GM19240 (cell line): ENCODE measurements around the gene AGBL1.

Experiments
- DNase-seq: peaks from one replicate; pipeline ENCODE4 v3.0.0; 2011; ENCODE audit warnings: low spot score; ENCODE audit not compliant: insufficient read length

The AGBL1 gene

GRCh38 chr15:86572368-86572841 lies 492.7 kb downstream of the AGBL1 start:
- no peak for DNase-seq

- DNase-seq = no peak
Observed at GRCh38 chr15:86573476-86573875, 493.8 kb downstream of the AGBL1 start.

- no peak for DNase-seq
Observed at GRCh38 chr15:86588413-86588812, 508.7 kb downstream of the AGBL1 start.

GRCh38 chr15:86590461-86590860 lies 510.8 kb downstream of the AGBL1 start:
- no peak for DNase-seq

GRCh38 chr15:86591158-86591557 lies 511.5 kb downstream of the AGBL1 start:
- no peak for DNase-seq

GRCh38 chr15:86591994-86592735 lies 512.5 kb downstream of the AGBL1 start:
- DNase-seq = no peak

- DNase-seq = no peak
Observed at GRCh38 chr15:86595741-86596140, 516.1 kb downstream of the AGBL1 start.

GRCh38 chr15:86603466-86603865 lies 523.8 kb downstream of the AGBL1 start:
- DNase-seq = no peak

GRCh38 chr15:86608461-86609205 lies 529.0 kb downstream of the AGBL1 start:
- DNase-seq = no peak

- no peak for DNase-seq
Observed at GRCh38 chr15:86609275-86609674, 529.6 kb downstream of the AGBL1 start.

- no peak for DNase-seq
Observed at GRCh38 chr15:86610038-86610437, 530.4 kb downstream of the AGBL1 start.

GRCh38 chr15:86611417-86612040 lies 531.9 kb downstream of the AGBL1 start:
- no peak for DNase-seq

- no peak for DNase-seq
Observed at GRCh38 chr15:86615411-86615810, 535.7 kb downstream of the AGBL1 start.

GRCh38 chr15:86615816-86616215 lies 536.1 kb downstream of the AGBL1 start:
- DNase-seq = no peak

- DNase-seq = no peak
Observed at GRCh38 chr15:86616771-86617170, 537.1 kb downstream of the AGBL1 start.

- DNase-seq = no peak
Observed at GRCh38 chr15:86620157-86620556, 540.5 kb downstream of the AGBL1 start.

GRCh38 chr15:86620641-86621349 lies 541.1 kb downstream of the AGBL1 start:
- no peak for DNase-seq

- DNase-seq = no peak
Observed at GRCh38 chr15:86623236-86623635, 543.6 kb downstream of the AGBL1 start.

- no peak for DNase-seq
Observed at GRCh38 chr15:86624261-86625036, 544.8 kb downstream of the AGBL1 start.

GRCh38 chr15:86629409-86630356 lies 550.0 kb downstream of the AGBL1 start:
- DNase-seq = no peak
